OCI-LY3 (cell line): ENCODE results near the gene PDPR.

Experiments
- CTCF ChIP-seq: fragments of 200-600, 300-600 bp; sonication (generic); IDR thresholded peaks from 2 replicates; pipeline ENCODE4 v1.5.1; 2014; ENCODE audit warnings: antibody characterized with exemption, low read length, low read depth
- EZH2phosphoT487 ChIP-seq: fragments of 200-600 bp; shearing (Covaris generic); IDR thresholded peaks from 2 replicates; pipeline ENCODE4 v1.6.1; 2018; ENCODE audit warnings: antibody characterized with exemption, mixed run types, low read depth

DNA sequence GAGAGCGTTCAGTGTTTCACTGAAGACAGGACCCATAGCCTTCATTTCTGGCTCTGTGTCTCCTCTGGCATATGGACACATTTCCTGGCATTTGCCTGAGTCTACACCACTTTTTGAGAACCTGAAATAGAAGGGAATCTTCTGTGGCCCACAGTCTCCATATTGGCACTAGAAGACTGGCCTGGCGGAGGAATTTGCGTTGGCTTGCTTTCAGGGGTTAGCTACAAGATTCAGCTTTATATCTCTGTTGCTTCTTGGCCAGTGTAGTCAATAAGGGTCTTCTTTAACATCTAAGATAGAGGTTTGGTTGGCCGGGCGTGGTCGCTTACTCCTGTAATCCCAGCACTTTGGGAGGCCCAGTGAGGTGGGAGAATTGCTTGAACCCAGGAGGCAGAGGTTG is 46.7 kb downstream of the PDPR start:
- TF ChIP-seq CTCF (no peak), EZH2phosphoT487 (no peak)
